ENCODE data around the gene AMY2B. TPM values are rescaled to one million over a fixed set of nuclear protein-coding genes. Genes with fewer than 3 reads are reported as not detected.

AMY2B gene
- total and polyA plus RNA-seq, 2 donors (not counting 1 experiment from before 2014, with no cell fraction given): 32.6 to 43.8 TPM

DNA sequence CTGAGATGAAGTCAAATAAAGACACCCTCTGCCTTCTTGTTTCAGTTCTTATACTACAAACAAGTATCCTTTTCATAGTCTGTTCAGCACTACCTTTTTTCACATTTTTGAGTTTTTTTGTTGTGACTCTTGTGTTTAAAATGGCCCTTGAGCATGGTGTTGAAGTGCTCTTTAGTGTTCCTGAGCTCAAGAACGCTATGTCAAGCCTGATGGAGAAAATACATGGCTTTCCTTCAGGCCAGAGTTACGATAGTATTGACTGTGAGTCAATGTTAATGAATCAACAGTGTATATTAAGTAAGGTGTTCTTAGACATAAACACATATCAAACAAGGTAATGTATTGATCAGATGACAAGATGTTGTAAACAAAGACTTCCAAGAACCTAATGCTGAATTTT lies 33.2 kb upstream of the AMY2B start:
- H3K27me3 Mint-ChIP-seq: no peaks in the 10 kb centered on the region
- H4K20me1 ChIP-seq (ENCODE audit: control insufficient read depth, insufficient read depth, low read length, poor library complexity, severe bottlenecking): peaks cover 11% of the 10 kb centered on the region
- CTCF ChIA-PET: no interaction called here
- peaks cover 7 to 70% of the 10 kb centered on the region in 2 experiments for H3K36me3 ChIP-seq (replicated peaks in 1 of 2; ENCODE audit: control extremely low read depth in 1 of 2, control insufficient read depth in 1 of 2, extremely low read depth in 1 of 2, insufficient read depth in 2 of 2, low read length in 1 of 2)
- WGBS (ENCODE audit: insufficient coverage): 100% methylated on average over 1 of the region's 2 CpGs
- POLR2A ChIA-PET: no interaction called here
- no peak for TF ChIP-seq EZH2 (IDR thresholded peaks at IDR 0.05; ENCODE audit: borderline replicate concordance, insufficient read depth, low read depth, low read length, poor library complexity, severe bottlenecking)
- TF ChIP-seq, protein P1, sequence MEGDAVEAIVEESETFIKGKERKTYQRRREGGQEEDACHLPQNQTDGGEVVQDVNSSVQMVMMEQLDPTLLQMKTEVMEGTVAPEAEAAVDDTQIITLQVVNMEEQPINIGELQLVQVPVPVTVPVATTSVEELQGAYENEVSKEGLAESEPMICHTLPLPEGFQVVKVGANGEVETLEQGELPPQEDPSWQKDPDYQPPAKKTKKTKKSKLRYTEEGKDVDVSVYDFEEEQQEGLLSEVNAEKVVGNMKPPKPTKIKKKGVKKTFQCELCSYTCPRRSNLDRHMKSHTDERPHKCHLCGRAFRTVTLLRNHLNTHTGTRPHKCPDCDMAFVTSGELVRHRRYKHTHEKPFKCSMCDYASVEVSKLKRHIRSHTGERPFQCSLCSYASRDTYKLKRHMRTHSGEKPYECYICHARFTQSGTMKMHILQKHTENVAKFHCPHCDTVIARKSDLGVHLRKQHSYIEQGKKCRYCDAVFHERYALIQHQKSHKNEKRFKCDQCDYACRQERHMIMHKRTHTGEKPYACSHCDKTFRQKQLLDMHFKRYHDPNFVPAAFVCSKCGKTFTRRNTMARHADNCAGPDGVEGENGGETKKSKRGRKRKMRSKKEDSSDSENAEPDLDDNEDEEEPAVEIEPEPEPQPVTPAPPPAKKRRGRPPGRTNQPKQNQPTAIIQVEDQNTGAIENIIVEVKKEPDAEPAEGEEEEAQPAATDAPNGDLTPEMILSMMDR (IDR thresholded peaks at IDR 0.05): no peak
- no peak overlapping the region for H2AFZ ChIP-seq (ENCODE audit: insufficient read depth, low read depth, low read length, poor library complexity, severe bottlenecking)
- H3K27ac ChIP-seq (ENCODE audit: low read length in 2 of 2): no peak overlapping the region
- no peak overlapping the region for H3K4me3 Mint-ChIP-seq
- no peak for DNase-seq
- H3K79me2 ChIP-seq (ENCODE audit: control insufficient read depth, insufficient read depth, low read length): no peaks in the 10 kb centered on the region
- H3K27ac Mint-ChIP-seq: no peak overlapping the region
- H3K9ac ChIP-seq (ENCODE audit: low read length): no peak overlapping the region
- ATAC-seq (ENCODE audit: low read depth): no peak
- H3K9me3 Mint-ChIP-seq (ENCODE audit: insufficient read depth): no peaks in the 10 kb centered on the region
- H3K4me1 ChIP-seq (ENCODE audit: control insufficient read depth in 2 of 2, insufficient read depth in 2 of 2, low read length in 2 of 2): no peaks in the 10 kb centered on the region
- peaks cover 2% of the 10 kb centered on the region for H3K4me1 Mint-ChIP-seq
- intact Hi-C loops (cut with micrococcal nuclease): no loop called here
- no peaks in the 10 kb centered on the region for H3K27me3 ChIP-seq (replicated peaks in 1 of 4; ENCODE audit: control extremely low read depth in 1 of 4, control insufficient read depth in 3 of 4, insufficient read depth in 4 of 4, low read length in 3 of 4)
- H3K4me3 ChIP-seq (ENCODE audit: control extremely low read depth in 1 of 5, extremely low read depth in 1 of 5, insufficient read depth in 1 of 5, low read depth in 2 of 5, low read length in 4 of 5): no peak overlapping the region
- no peaks in the 10 kb centered on the region for H3K9me3 ChIP-seq (ENCODE audit: control extremely low read depth in 1 of 3, control insufficient read depth in 2 of 3, insufficient read depth in 1 of 3, low read length in 2 of 3)
- no peak overlapping the region for H3K4me2 ChIP-seq (replicated peaks; ENCODE audit: low read depth, low read length, poor library complexity, severe bottlenecking)

DNA sequence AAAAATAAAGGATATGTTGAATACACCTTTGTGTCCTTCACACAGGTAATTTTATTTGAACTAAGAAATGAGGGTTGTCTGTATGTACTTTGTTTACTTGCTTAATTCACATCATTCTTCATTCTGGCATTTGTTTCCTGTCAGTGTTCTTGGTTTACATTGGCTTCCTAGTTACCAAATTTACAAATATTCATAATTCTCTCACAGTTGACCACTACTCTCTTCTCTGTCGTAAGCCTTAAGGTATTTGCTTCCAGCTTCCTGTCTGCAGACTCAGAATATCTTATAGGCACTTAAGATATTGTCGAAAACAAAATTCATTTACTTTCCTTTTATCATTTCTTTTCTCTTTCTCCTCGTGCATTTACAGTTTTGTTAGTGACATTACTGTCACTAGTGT lies 30.0 kb upstream of the AMY2B start:
- ChIA-PET CTCF (no interaction called here), POLR2A (no interaction called here)
- no peaks in the 10 kb centered on the region for H3K9me3 Mint-ChIP-seq (ENCODE audit: insufficient read depth)
- TF ChIP-seq EZH2 (IDR thresholded peaks at IDR 0.05; ENCODE audit: borderline replicate concordance, insufficient read depth, low read depth, low read length, poor library complexity, severe bottlenecking): no peak
- TF ChIP-seq, protein P1 (IDR thresholded peaks at IDR 0.05): no peak
- Histone ChIP-seq H3K36me3 (replicated peaks in 1 of 2; ENCODE audit: control extremely low read depth in 1 of 2, control insufficient read depth in 1 of 2, extremely low read depth in 1 of 2, insufficient read depth in 2 of 2, low read length in 1 of 2) (peaks cover 10 to 76% of the 10 kb centered on the region in 2 experiments), H3K9me3 (ENCODE audit: control extremely low read depth in 1 of 3, control insufficient read depth in 2 of 3, insufficient read depth in 1 of 3, low read length in 2 of 3) (no peaks in the 10 kb centered on the region), H3K27me3 (replicated peaks in 1 of 4; ENCODE audit: control extremely low read depth in 1 of 4, control insufficient read depth in 3 of 4, insufficient read depth in 4 of 4, low read length in 3 of 4) (no peaks in the 10 kb centered on the region), H3K4me2 (replicated peaks; ENCODE audit: low read depth, low read length, poor library complexity, severe bottlenecking) (no peak overlapping the region), H3K79me2 (ENCODE audit: control insufficient read depth, insufficient read depth, low read length) (no peaks in the 10 kb centered on the region), H4K20me1 (ENCODE audit: control insufficient read depth, insufficient read depth, low read length, poor library complexity, severe bottlenecking) (no peaks in the 10 kb centered on the region), H3K27ac (ENCODE audit: low read length in 2 of 2) (no peak overlapping the region), H3K9ac (ENCODE audit: low read length) (no peak overlapping the region), H3K4me1 (ENCODE audit: control insufficient read depth in 2 of 2, insufficient read depth in 2 of 2, low read length in 2 of 2) (no peaks in the 10 kb centered on the region), H3K4me3 (ENCODE audit: control extremely low read depth in 1 of 5, extremely low read depth in 1 of 5, insufficient read depth in 1 of 5, low read depth in 2 of 5, low read length in 4 of 5) (no peak overlapping the region), H2AFZ (ENCODE audit: insufficient read depth, low read depth, low read length, poor library complexity, severe bottlenecking) (no peak overlapping the region)
- H3K4me3 Mint-ChIP-seq: no peak overlapping the region
- no peak for ATAC-seq (ENCODE audit: low read depth)
- H3K27me3 Mint-ChIP-seq: no peaks in the 10 kb centered on the region
- 100% methylated on average over 1 of the region's 3 CpGs for WGBS (ENCODE audit: insufficient coverage)
- DNase-seq: no peak
- no peaks in the 10 kb centered on the region for H3K4me1 Mint-ChIP-seq
- no peak overlapping the region for H3K27ac Mint-ChIP-seq
- intact Hi-C loops (cut with micrococcal nuclease): no loop called here
